Measurements from ENCODE around the gene FAM234A.
"Not testable (repeated sequence)": the region's sequence is repeated elsewhere in the genome, so short reads cannot be mapped to it uniquely, and the experiment has no call there.

Gene FAM234A

GRCh38 chr16:239948-240277 lies 5.3 kb downstream of the FAM234A start:
- no peak for DNase-seq

GRCh38 chr16:240559-240958 lies 5.9 kb downstream of the FAM234A start:
- no peak for DNase-seq

DNA sequence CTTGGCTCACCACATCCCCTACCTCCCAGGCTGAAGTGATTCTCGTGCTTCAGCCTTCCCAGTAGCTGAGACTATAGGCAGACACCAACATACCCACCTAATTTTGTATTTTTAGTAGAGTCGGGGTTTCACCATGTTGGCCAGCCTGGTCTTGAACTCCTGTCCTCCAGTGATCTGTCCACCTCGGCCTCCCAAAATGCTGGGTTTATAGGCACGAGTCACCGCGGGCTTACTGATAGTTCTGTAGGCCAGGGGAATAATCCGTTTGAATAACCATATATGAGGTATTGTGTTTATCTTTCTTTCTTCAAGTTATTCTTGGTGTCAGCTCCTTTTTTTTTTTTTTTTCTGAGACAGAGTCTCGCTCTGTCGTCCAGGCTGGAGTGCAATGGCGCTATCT lies 7.7 kb downstream of the FAM234A start:
- DNase-seq = no peak

DNA sequence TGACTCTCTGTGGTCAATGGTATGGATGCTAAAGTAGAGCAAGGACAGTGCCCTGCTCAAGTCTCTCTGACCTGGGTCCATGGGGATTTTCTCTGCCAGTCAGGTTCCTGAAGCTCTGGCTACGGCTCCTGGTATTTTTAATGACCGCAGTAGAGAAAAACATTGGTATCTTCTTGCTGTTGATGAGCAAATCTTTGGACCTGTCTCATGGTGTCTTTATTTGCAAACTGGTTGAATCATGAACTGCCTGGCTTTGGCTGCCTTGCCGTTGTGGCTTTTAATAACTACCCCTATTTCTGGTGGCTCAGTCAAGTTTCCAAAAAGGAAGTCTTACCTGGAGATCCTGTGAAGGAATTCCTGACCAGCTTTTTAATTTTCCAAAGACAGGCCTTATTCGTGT lies 8.7 kb downstream of the FAM234A start:
- no peak for DNase-seq

- no peak for DNase-seq
Observed at GRCh38 chr16:245105-245504, 10.5 kb downstream of the FAM234A start.

- DNase-seq = no peak
Observed at GRCh38 chr16:247027-247426, 12.4 kb downstream of the FAM234A start.

- DNase-seq = no peak
Observed at GRCh38 chr16:249431-249830, 14.8 kb downstream of the FAM234A start.

GRCh38 chr16:252366-253337 lies 18.0 kb downstream of the FAM234A start:
- DNase-seq = no peak

- no peak for DNase-seq
Observed at GRCh38 chr16:253833-254232, 19.2 kb downstream of the FAM234A start.

- no peak for DNase-seq
Observed at GRCh38 chr16:254461-254860, 19.8 kb downstream of the FAM234A start.

DNA sequence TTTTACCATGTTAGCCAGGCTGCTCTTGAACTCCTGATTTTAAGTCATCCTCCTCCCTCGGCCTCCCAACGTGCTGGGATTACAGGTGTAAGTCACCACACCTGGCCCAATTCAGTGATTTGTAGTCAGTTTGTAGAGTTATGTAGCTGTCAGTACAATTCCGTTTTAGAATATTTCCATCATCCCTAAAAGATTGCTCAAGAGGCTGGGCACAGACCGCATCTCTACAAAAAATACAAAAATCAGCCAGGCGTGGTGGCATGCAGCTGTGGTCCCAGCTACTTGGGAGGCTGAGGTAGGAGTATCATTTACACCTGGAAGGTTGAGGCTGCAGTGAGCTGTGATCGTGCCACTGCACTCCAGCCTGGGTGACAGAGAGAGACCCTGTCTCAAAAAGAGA lies 20.6 kb downstream of the FAM234A start:
- no peak for DNase-seq

DNA sequence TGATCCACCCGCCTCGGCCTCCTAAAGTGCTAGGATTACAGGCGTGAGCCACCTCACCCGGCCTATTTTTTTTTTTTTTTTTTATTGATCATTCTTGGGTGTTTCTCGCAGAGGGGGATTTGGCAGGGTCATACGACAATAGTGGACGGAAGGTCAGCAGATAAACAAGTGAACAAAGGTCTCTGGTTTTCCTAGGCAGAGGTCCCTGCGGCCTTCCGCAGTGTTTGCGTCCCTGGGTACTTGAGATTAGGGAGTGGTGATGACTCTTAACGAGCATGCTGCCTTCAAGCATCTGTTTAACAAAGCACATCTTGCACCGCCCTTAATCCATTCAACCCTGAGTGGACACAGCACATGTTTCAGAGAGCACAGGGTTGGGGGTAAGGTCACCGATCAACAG lies 23.5 kb downstream of the FAM234A start:
- DNase-seq = not testable (repeated sequence)

- DNase-seq = no peak
Observed at GRCh38 chr16:259226-259625, 24.6 kb downstream of the FAM234A start.

DNA sequence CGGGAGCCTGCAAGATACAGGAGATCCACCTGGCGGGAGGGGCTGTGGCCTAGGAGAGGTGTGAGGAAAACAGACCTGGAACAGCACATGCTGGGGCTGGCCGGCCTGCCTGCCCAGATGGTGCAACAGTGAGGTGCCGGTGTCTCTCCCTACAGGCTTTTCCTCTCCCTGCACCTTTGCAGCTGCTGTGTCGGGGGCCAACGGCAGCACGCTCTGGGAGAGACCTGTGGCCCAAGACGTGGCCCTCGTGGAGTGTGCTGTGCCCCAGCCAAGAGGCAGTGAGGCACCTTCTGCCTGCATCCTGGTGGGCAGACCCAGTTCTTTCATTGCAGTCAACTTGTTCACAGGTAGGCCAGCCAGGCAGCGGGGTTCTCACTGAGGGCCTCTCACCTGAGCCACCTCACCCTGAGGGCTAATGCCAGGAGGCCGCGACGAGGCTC lies 25.2 kb downstream of the FAM234A start:
- DNase-seq = no peak

- no peak for DNase-seq
Observed at GRCh38 chr16:260326-260725, 25.7 kb downstream of the FAM234A start.

GRCh38 chr16:261031-261691 lies 26.5 kb downstream of the FAM234A start:
- no peak for DNase-seq

GRCh38 chr16:262121-262745 lies 27.6 kb downstream of the FAM234A start:
- DNase-seq = no peak

DNA sequence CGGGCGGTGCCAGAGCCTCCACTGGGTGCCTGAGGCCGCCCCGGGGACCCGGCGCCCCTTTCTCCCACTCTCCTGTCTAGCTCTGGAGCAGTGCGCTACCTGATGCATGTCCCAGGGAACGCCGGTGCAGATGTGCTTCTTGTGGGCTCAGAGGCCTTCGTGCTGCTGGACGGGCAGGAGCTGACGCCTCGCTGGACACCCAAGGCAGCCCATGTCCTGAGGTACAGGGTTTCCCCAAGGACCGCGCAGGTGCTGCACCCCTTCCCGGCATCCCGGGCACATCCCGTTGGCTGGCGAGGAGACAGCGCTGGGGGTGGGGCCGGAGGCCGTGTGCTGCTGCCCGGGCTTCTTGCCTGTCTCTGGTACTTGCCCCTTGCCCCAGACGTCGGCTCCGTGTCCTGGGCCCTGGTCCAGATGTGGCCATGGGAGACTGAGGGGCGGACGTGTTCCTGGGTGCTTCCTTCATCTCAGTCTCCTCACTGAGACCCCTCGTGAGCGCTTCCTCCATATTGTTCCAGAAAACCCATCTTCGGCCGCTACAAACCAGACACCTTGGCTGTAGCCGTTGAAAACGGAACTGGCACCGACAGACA lies 28.7 kb downstream of the FAM234A start:
- DNase-seq = no peak

DNA sequence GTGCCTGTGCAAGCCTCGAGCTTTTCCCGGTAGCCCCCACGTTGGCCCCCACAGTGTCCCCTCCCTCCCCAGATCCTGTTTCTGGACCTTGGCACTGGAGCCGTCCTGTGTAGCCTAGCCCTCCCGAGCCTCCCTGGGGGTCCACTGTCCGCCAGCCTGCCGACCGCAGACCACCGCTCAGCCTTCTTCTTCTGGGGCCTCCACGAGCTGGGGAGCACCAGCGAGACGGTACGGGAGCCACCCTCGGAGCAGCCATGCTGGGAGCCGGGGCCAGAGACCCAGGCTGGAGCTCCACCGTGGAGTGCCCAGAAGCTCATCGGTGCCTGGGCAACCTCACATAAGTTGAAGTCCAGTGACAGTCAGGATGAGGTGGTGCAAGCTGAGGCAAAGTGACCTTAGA lies 29.3 kb downstream of the FAM234A start:
- no peak for DNase-seq

DNA sequence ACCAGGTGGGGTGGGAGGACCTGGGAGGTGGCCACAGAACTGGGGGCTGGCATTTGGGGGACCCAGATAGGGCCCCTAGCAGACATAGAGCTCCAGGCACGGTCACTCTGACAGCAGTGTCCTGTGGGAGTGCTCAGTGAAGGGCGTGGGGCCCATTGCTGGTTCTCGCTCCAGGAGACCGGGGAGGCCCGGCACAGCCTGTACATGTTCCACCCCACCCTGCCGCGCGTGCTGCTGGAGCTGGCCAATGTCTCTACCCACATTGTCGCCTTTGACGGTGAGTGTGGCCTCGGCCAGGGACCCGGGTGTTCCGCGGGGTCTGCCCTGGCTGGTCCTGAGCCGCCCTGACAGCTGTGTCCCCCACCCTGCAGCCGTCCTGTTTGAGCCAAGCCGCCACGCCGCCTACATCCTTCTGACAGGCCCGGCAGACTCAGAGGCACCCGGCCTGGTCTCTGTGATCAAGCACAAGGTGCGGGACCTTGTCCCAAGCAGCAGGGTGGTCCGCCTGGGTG lies 29.9 kb downstream of the FAM234A start:
- DNase-seq = no peak

DNA sequence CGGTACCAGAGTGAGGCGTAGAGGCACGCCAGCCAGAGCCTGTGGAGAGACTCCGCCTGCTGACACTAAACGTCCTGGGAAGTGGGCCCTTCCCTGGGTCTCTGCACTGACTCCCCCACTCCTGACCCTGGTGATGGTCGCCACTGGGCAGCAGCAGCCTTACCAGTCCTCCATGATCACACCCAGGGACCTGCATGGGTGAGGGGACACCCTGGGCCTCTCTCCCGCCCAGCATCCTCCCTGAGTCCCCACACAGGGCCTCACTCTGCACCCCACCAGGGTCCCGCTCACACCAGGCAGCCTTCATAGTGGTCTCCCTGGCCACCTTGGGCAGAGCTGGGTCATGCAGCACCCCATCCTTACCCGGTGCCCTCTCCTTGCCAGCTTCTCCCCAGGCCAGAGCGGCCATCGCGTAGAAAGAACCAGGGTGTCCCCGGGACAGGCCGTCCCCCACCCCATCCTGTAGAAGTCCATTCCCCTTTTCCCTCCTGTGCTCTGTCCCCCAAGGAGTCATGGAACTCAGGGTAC lies 30.4 kb downstream of the FAM234A start:
- DNase-seq = no peak

GRCh38 chr16:265711-266110 lies 31.1 kb downstream of the FAM234A start:
- DNase-seq = no peak
